GM19468 (cell line): Measurements from ENCODE around the gene FERMT2.

Source experiments
- ATAC-seq: cut with Tn5 transposase; IDR thresholded peaks from one replicate; pipeline ENCODE4 v1.9.1; 2021; ENCODE audit warnings: mild to moderate bottlenecking, moderate library complexity, moderate number of reproducible peaks; ENCODE audit not compliant: unreplicated experiment; ENCODE audit errors: extremely low read depth

The FERMT2 gene

DNA sequence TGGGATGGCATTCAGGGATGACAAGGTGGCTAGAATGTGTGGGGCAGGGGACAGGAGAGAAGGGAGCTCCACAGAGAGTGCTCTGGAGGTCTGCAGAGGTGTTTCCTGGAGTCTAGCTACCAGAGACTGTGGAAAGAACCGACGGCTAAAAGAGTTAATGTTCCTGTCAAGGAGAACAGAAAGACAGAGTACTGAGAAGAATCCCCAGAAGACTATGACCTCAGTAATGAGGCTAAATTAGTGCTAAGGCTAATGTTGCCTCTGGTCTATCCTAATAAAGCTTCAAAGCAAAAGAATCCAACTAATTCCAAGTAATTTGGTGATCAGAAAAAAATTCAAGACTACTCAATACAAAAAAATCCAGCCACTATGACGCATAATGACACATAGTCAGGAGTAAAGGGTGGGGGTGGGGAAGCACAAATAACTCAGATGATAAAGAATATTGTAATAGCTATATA lies 44.7 kb downstream of the FERMT2 start:
- ATAC-seq: no peak

DNA sequence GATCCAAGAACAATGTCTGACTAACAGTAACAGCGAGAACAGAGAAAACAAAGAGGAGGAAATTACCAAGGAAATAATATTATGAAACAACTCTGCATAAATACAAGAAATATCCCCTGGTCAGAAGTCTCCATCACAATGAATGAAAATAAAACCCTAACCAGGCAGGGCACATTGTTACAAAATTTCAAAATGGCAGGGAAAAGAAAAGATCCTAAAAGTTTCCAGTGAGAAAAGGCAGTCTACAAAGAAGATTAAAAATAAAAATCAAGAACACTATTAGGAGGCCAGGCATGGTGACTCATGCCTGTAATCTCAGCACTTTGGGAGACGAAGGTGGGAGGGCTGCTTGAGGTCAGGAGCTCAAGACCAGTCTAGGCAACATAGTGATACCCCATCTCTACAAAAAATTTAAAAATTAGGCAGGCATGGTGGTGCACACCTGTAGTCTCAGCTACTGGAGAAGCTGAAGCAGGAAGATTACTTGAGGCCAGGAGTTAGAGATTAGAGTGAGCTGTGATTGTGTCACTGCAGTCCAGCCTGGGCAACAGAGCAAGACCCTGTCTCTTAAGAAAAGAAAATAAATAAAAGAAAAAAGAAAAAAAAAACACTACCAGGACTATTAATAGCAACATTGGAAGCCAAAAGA lies 47.8 kb downstream of the FERMT2 start:
- ATAC-seq: no peak

DNA sequence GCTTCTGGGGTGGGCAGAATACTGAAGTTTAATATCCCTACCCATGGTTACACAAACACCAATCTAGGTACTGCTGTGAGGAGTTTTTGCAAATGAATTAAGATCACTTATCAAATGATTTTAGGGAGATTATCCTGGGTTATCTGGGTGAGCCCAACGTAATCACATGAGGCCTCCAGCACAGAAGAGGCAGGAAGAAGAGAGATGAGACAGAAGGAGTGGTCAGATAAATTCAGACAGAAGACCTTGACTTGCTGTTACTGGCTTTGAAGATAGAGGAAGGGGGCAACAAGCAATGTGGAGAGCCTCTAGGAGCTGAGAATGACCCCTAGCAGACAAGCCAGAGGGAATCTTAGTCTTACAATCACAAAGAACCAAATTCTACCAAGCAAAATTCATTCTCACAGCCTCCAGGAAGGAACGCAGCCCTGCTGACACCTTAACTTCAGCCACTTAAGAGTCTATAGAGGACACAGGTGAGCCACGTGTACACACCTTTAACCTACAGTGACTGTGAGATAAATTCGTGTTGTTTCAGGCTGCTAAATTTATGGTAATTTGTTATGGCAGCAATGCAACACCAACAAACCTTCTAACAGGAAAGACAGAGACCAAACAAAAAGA lies 49.4 kb downstream of the FERMT2 start:
- no peak for ATAC-seq

- no peak for ATAC-seq
Measured at GRCh38 chr14:52900731-52901130, 50.1 kb downstream of the FERMT2 start.

DNA sequence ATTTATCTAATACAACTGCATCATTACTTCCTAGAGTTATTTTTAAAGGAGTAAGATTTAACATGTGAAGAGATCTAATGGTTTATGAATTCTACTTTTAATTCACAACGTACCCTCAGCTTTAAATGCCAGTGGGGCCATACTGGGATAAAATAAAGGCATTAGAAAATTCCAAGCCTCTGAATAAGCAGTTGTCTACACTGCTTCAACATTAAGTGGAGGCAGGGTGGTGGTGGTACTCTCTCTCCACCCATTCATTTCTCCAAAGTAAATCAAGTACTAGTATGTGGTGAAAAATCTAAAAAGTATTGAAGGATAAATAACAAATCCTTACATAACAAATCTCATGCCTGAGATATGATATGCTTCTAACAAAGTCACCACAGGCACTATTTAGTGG lies 52.4 kb downstream of the FERMT2 start:
- ATAC-seq: no peak

DNA sequence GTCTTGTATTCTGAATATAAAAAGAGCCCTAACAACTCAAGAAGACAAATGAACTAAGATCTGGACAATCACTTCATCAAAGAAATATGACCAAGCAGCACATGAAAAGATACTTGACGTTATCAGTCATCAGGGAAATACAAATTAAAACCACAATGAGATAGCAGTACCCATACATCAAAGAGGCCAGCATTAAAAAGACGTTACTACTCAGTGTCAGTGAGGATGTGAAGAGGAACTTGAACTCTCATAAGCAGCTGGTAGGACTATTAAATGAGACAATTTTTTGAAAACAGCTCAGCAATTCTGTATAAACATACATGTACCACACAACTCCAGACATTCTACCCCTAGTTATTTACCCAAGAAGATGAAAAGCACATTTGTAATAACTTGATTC lies 55.9 kb downstream of the FERMT2 start:
- ATAC-seq: no peak

GRCh38 chr14:52891800-52892199 lies 59.0 kb downstream of the FERMT2 start:
- ATAC-seq: no peak

- no peak for ATAC-seq
Measured at GRCh38 chr14:52888839-52889838, 61.7 kb downstream of the FERMT2 start.

GRCh38 chr14:52888159-52888558 lies 62.7 kb downstream of the FERMT2 start:
- no peak for ATAC-seq

- ATAC-seq: no peak
Measured at GRCh38 chr14:52885230-52885629, 65.6 kb downstream of the FERMT2 start.

GRCh38 chr14:52883658-52884057 lies 67.2 kb downstream of the FERMT2 start:
- ATAC-seq: no peak

- ATAC-seq: no peak
Measured at GRCh38 chr14:52882824-52883223, 68.0 kb downstream of the FERMT2 start.

DNA sequence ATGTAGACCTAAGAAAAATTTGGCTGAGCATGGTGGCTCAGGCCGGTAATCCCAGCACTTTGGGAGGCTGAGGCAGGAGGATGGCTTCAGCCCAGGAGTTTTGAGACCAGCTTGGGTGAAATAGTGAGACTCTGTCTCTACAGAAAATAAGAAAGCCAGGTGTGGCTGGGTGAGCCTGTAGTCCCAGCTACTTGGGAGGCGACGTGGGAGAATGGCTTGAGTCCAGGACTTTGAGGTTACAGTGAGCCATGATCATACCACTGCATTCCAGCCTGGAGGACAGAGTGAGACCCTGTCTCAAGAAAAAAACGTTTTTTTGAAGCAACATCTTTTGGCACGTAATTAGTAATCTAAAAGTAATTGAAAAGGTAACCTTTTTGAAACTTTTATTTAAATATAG lies 70.9 kb downstream of the FERMT2 start:
- ATAC-seq: no peak

DNA sequence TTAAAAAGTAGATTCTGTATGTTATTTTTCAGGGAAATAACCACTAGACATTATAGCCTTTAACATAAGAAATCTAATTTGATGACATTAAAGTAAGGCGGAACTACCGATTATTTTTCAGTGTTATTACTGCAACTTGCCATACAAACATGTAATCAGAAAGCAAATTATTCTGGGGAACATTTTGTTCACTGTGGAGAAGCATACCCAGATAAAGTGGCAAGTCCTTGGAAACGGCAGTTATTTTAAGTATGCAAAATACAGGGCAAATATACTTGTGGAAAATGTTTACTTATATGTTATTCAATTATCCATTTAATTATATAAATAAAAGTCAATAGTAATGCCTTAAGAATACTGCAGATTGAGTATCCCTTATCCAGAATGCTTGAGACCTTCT lies 71.9 kb downstream of the FERMT2 start:
- no peak for ATAC-seq

DNA sequence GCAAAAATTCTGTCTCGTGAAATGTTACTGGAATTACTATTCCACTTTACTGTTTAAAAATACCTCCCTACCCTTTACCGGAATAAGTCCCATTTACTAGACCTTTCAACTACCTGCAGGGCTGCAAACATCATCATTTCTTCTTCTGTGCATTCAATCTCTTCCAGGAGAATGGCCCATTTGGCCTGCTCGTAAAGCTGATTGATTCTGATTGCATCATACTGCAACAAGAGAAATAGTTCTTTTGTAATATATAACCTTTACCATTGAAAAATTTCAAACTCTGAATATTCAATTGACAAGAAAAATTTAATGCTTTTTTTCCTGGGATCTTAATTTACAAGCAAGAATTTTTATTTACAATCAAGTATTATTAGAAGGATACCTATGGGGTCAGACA lies 72.4 kb downstream of the FERMT2 start:
- no peak for ATAC-seq

DNA sequence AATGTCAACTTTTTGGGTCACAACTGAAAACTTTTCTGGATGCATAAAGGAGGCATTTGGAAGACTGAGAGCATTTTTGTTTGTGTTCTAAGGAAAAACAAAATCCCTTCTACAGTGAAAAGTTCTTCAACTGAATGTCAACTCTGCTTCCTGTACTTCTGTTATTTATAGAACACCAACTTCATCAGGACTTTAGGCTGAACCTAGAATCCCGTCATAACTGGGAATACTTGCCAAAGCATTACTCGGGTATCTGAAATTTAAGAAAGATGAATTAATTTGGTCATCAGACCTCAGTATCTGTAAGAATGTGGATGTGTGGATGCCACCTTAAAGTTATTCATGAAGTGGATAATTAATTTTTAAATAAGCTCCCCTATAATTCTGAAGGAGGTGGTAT lies 73.2 kb downstream of the FERMT2 start:
- no peak for ATAC-seq

GRCh38 chr14:52876806-52877205 lies 74.0 kb downstream of the FERMT2 start:
- no peak for ATAC-seq

DNA sequence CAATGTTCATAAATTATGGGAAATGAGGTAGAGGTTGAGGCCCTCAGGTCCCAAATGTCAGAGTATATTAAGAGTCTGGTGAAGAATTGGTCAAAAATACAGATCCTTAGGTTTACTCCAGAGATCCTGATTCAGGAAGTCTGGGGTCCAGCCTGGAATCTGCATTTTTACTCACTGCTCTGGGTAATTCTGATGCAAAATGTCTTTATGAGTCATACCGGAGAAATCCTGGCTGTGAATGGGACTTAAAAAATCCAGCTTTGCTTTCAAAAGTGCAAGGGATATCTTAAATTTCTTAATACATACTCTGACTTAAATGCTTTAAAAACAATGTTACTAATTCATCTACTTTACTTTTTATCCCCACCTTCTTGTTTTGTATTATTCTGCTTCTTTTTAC lies 74.5 kb downstream of the FERMT2 start:
- no peak for ATAC-seq

GRCh38 chr14:52875707-52876106 lies 75.1 kb downstream of the FERMT2 start:
- no peak for ATAC-seq

DNA sequence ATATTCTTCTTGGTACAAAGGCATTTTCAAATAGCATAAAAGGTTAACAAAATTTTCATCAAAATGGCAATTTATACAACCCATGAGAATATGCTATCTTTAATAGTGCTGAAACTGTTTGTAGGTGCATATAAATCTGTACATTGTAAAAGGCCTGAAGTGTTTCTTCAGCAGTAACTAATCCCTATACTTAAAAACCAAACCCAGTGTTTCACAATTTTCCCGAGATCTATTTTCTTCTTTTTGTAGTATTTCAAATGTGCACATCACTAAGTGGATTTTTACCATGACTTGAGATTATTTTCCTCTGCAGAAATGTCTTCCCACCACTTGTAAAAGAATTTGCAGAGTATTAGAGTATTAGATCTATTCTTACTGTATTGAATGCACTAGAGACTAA lies 76.5 kb downstream of the FERMT2 start:
- ATAC-seq: no peak

DNA sequence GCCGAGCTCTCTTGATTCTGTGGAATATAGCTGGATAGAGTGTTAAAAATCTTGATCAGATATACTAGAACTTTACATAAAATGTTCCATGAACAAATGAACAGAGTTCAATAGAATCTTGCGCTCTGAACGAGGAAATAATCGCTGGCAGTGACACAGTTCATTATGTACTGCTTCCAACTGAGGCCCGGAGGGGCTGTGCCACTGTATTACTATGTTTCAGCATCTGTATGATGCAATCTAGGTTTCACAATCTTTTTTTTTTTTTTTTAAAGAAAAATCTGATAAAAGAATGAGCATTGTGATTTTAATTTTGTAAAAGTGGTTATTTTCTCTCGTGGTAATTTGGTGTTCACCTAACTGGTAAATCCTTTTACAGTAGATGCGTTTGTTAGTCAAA lies 77.2 kb downstream of the FERMT2 start:
- no peak for ATAC-seq
